SU-DHL-6 (cell line): ENCODE data around the gene USP7.

ENCODE experiments used
- EZH2phosphoT487 ChIP-seq: fragments of 200-600 bp; sonication (generic), shearing (Covaris generic); conservative IDR thresholded peaks from 2 replicates; pipeline ENCODE4 v1.6.1; 2018; ENCODE audit warnings: mild to moderate bottlenecking, antibody characterized with exemption, low read length, moderate library complexity, mixed read lengths
- TF ChIP-seq, protein P1 (sequence below): fragments of 200-600 bp; sonication (generic); IDR thresholded peaks from one replicate; pipeline ENCODE4 v1.5.1; 2017; ENCODE audit warnings: antibody characterized with exemption, mild to moderate bottlenecking, low read length, moderate library complexity; ENCODE audit not compliant: insufficient read depth, poor library complexity, severe bottlenecking

DNA sequence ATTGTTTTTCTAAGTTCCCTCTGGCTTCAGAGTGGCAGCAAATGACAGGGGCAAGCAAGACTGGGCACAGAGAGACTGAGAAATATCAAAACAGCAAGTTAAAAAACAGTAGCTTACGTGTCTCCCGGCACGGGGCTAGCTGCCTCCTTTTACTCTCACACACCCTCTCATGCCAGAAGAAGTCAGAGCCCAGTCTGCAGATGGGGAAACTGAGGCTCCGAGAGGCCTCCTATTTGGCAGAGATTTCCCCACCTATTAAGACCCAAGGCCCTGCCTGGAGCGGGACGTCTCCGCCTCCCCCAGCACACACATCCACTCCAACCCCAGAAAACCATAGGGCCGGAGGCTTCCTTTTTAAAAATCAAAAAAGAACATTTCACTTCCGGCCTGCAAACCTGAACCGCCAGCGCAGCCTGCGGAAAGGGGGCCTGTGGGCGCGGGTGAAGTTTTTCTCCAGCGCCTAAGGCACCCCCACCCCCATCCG, 95.7 kb downstream of the USP7 start:
- TF ChIP-seq, protein P1, sequence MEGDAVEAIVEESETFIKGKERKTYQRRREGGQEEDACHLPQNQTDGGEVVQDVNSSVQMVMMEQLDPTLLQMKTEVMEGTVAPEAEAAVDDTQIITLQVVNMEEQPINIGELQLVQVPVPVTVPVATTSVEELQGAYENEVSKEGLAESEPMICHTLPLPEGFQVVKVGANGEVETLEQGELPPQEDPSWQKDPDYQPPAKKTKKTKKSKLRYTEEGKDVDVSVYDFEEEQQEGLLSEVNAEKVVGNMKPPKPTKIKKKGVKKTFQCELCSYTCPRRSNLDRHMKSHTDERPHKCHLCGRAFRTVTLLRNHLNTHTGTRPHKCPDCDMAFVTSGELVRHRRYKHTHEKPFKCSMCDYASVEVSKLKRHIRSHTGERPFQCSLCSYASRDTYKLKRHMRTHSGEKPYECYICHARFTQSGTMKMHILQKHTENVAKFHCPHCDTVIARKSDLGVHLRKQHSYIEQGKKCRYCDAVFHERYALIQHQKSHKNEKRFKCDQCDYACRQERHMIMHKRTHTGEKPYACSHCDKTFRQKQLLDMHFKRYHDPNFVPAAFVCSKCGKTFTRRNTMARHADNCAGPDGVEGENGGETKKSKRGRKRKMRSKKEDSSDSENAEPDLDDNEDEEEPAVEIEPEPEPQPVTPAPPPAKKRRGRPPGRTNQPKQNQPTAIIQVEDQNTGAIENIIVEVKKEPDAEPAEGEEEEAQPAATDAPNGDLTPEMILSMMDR: no peak
- no peak for TF ChIP-seq EZH2phosphoT487
